Measurements from ENCODE around the gene TOR1A. TPM values are rescaled to one million over a fixed set of nuclear protein-coding genes. Genes with fewer than 3 reads are reported as not detected.
"Not testable (repeated sequence)": the region's sequence is repeated elsewhere in the genome, so short reads cannot be mapped to it uniquely, and the experiment has no call there.

The TOR1A gene
- total RNA-seq, 1 donor from 2014 or later: 11.0 TPM

- no peaks in the 10 kb centered on the region for H3K9me3 ChIP-seq (ENCODE audit: control insufficient read depth in 3 of 3, low read length in 3 of 3)
- no peaks in the 10 kb centered on the region for H3K27me3 ChIP-seq (ENCODE audit: control insufficient read depth in 3 of 3, insufficient read depth in 3 of 3, low read length in 3 of 3)
- H3K4me3 ChIP-seq (ENCODE audit: low read length in 3 of 3): no peak overlapping the region
- H3K27ac ChIP-seq (ENCODE audit: low read depth, low read length): no peak overlapping the region
- H3K4me1 ChIP-seq (ENCODE audit: control insufficient read depth in 3 of 3, insufficient read depth in 3 of 3, low read length in 3 of 3): no peaks in the 10 kb centered on the region
- peaks cover 43 to 54% (median 54%) of the 10 kb centered on the region in 3 donors for H3K36me3 ChIP-seq (ENCODE audit: control insufficient read depth in 3 of 3, insufficient read depth in 3 of 3, low read length in 3 of 3)
- H3K9ac ChIP-seq (ENCODE audit: low read depth in 1 of 3, low read length in 3 of 3): no peak overlapping the region
Observed at GRCh38 chr9:129810116-129810515, 13.8 kb downstream of the TOR1A start.

- no peak overlapping the region for H3K4me3 ChIP-seq (ENCODE audit: low read length in 3 of 3)
- H3K36me3 ChIP-seq (ENCODE audit: control insufficient read depth in 3 of 3, insufficient read depth in 3 of 3, low read length in 3 of 3): peaks cover 38 to 54% (median 47%) of the 10 kb centered on the region in 3 donors
- H3K9ac ChIP-seq (ENCODE audit: low read depth in 1 of 3, low read length in 3 of 3): no peak overlapping the region
- peaks cover 0 to under 1% (median under 1%) of the 10 kb centered on the region in 3 donors for H3K4me1 ChIP-seq (ENCODE audit: control insufficient read depth in 3 of 3, insufficient read depth in 3 of 3, low read length in 3 of 3)
- H3K9me3 ChIP-seq (ENCODE audit: control insufficient read depth in 3 of 3, low read length in 3 of 3): no peaks in the 10 kb centered on the region
- H3K27me3 ChIP-seq (ENCODE audit: control insufficient read depth in 3 of 3, insufficient read depth in 3 of 3, low read length in 3 of 3): no peaks in the 10 kb centered on the region
- no peak overlapping the region for H3K27ac ChIP-seq (ENCODE audit: low read depth, low read length)
Observed at GRCh38 chr9:129809346-129809745, 14.6 kb downstream of the TOR1A start.

GRCh38 chr9:129806061-129806460, 17.9 kb downstream of the TOR1A start:
- Histone ChIP-seq H3K4me3 (ENCODE audit: low read length in 3 of 3) (no peak overlapping the region), H3K27me3 (ENCODE audit: control insufficient read depth in 3 of 3, insufficient read depth in 3 of 3, low read length in 3 of 3) (no peaks in the 10 kb centered on the region), H3K9ac (ENCODE audit: low read depth in 1 of 3, low read length in 3 of 3) (no peak overlapping the region), H3K36me3 (ENCODE audit: control insufficient read depth in 3 of 3, insufficient read depth in 3 of 3, low read length in 3 of 3) (peaks cover 25 to 32% (median 27%) of the 10 kb centered on the region in 3 donors), H3K27ac (ENCODE audit: low read depth, low read length) (no peak overlapping the region), H3K4me1 (ENCODE audit: control insufficient read depth in 3 of 3, insufficient read depth in 3 of 3, low read length in 3 of 3) (peaks cover 9 to 10% (median 10%) of the 10 kb centered on the region in 3 donors), H3K9me3 (ENCODE audit: control insufficient read depth in 3 of 3, low read length in 3 of 3) (no peaks in the 10 kb centered on the region)

- H3K9ac ChIP-seq (ENCODE audit: low read depth in 1 of 3, low read length in 3 of 3): peak overlapping the region; percentile 30 to 83 (median 77)
- peaks cover 9 to 14% (median 11%) of the 10 kb centered on the region in 3 donors for H3K36me3 ChIP-seq (ENCODE audit: control insufficient read depth in 3 of 3, insufficient read depth in 3 of 3, low read length in 3 of 3)
- peak overlapping the region; percentile 83 to 90 (median 83) for H3K4me3 ChIP-seq (ENCODE audit: low read length in 3 of 3)
- H3K27ac ChIP-seq (ENCODE audit: low read depth, low read length): peak overlapping the region; percentile 60
- H3K27me3 ChIP-seq (ENCODE audit: control insufficient read depth in 3 of 3, insufficient read depth in 3 of 3, low read length in 3 of 3): no peaks in the 10 kb centered on the region
- peaks cover 9 to 10% (median 10%) of the 10 kb centered on the region in 3 donors for H3K4me1 ChIP-seq (ENCODE audit: control insufficient read depth in 3 of 3, insufficient read depth in 3 of 3, low read length in 3 of 3)
- H3K9me3 ChIP-seq (ENCODE audit: control insufficient read depth in 3 of 3, low read length in 3 of 3): no peaks in the 10 kb centered on the region
Observed at GRCh38 chr9:129803676-129804060, 20.3 kb downstream of the TOR1A start.

GRCh38 chr9:129802833-129803675, 20.9 kb downstream of the TOR1A start, which contains the start of gene TOR1B:
TOR1B (plus strand) TSS chr9:129803184; CDS start chr9:129803213, 29 bp downstream.
- Histone ChIP-seq H3K4me3 (ENCODE audit: low read length in 3 of 3) (peak within 1 kb of the TSS; percentile 83 to 90 (median 83)), H3K36me3 (ENCODE audit: control insufficient read depth in 3 of 3, insufficient read depth in 3 of 3, low read length in 3 of 3) (peaks cover 9 to 14% (median 11%) of the 10 kb centered on the region in 3 donors), H3K9me3 (ENCODE audit: control insufficient read depth in 3 of 3, low read length in 3 of 3) (no peaks in the 10 kb centered on the region), H3K4me1 (ENCODE audit: control insufficient read depth in 3 of 3, insufficient read depth in 3 of 3, low read length in 3 of 3) (peaks cover 9 to 10% (median 10%) of the 10 kb centered on the region in 3 donors), H3K27me3 (ENCODE audit: control insufficient read depth in 3 of 3, insufficient read depth in 3 of 3, low read length in 3 of 3) (no peaks in the 10 kb centered on the region), H3K27ac (ENCODE audit: low read depth, low read length) (peak within 1 kb of the TSS; percentile 60), H3K9ac (ENCODE audit: low read depth in 1 of 3, low read length in 3 of 3) (peak within 1 kb of the TSS; percentile 76 to 83 (median 77))

- Histone ChIP-seq H3K4me1 (ENCODE audit: control insufficient read depth in 3 of 3, insufficient read depth in 3 of 3, low read length in 3 of 3) (peaks cover 9 to 10% (median 10%) of the 10 kb centered on the region in 3 donors), H3K27ac (ENCODE audit: low read depth, low read length) (no peak overlapping the region), H3K27me3 (ENCODE audit: control insufficient read depth in 3 of 3, insufficient read depth in 3 of 3, low read length in 3 of 3) (no peaks in the 10 kb centered on the region), H3K9me3 (ENCODE audit: control insufficient read depth in 3 of 3, low read length in 3 of 3) (no peaks in the 10 kb centered on the region), H3K4me3 (ENCODE audit: low read length in 3 of 3) (no peak overlapping the region), H3K36me3 (ENCODE audit: control insufficient read depth in 3 of 3, insufficient read depth in 3 of 3, low read length in 3 of 3) (peaks cover 4 to 7% (median 4%) of the 10 kb centered on the region in 3 donors), H3K9ac (ENCODE audit: low read depth in 1 of 3, low read length in 3 of 3) (no peak overlapping the region)
Observed at GRCh38 chr9:129801504-129801903, 22.4 kb downstream of the TOR1A start.

- Histone ChIP-seq H3K9ac (ENCODE audit: low read depth in 1 of 3, low read length in 3 of 3) (no peak overlapping the region), H3K4me1 (ENCODE audit: control insufficient read depth in 3 of 3, insufficient read depth in 3 of 3, low read length in 3 of 3) (peaks cover 5 to 6% (median 6%) of the 10 kb centered on the region in 3 donors), H3K27me3 (ENCODE audit: control insufficient read depth in 3 of 3, insufficient read depth in 3 of 3, low read length in 3 of 3) (peaks cover 0 to 19% (median 14%) of the 10 kb centered on the region in 3 donors)
Observed at GRCh38 chr9:129798973-129799372, 25.0 kb downstream of the TOR1A start.

GRCh38 chr9:129796029-129796428, 27.9 kb downstream of the TOR1A start:
- not testable (repeated sequence) for H3K4me1 ChIP-seq (ENCODE audit: control insufficient read depth in 3 of 3, insufficient read depth in 3 of 3, low read length in 3 of 3); H3K9ac ChIP-seq (ENCODE audit: low read depth in 1 of 3, low read length in 3 of 3); H3K36me3 ChIP-seq (ENCODE audit: control insufficient read depth in 3 of 3, insufficient read depth in 3 of 3, low read length in 3 of 3); H3K9me3 ChIP-seq (ENCODE audit: control insufficient read depth in 3 of 3, low read length in 3 of 3); H3K27ac ChIP-seq (ENCODE audit: low read depth, low read length); H3K4me3 ChIP-seq (ENCODE audit: low read length in 3 of 3)
- peaks cover 0 to 19% (median 14%) of the 10 kb centered on the region in 3 donors for H3K27me3 ChIP-seq (ENCODE audit: control insufficient read depth in 3 of 3, insufficient read depth in 3 of 3, low read length in 3 of 3)

More at GRCh38 chr9:129798973-129799372, 25.0 kb downstream of the TOR1A start:
- H3K36me3 ChIP-seq (ENCODE audit: control insufficient read depth in 3 of 3, insufficient read depth in 3 of 3, low read length in 3 of 3): no peaks in the 10 kb centered on the region
- H3K27ac ChIP-seq (ENCODE audit: low read depth, low read length): no peak overlapping the region
- H3K4me3 ChIP-seq (ENCODE audit: low read length in 3 of 3): no peak overlapping the region
- H3K9me3 ChIP-seq (ENCODE audit: control insufficient read depth in 3 of 3, low read length in 3 of 3): no peaks in the 10 kb centered on the region

- Histone ChIP-seq H3K4me1 (ENCODE audit: control insufficient read depth in 3 of 3, insufficient read depth in 3 of 3, low read length in 3 of 3) (no peaks in the 10 kb centered on the region), H3K9ac (ENCODE audit: low read depth in 1 of 3, low read length in 3 of 3) (no peak overlapping the region), H3K36me3 (ENCODE audit: control insufficient read depth in 3 of 3, insufficient read depth in 3 of 3, low read length in 3 of 3) (no peaks in the 10 kb centered on the region), H3K27ac (ENCODE audit: low read depth, low read length) (no peak overlapping the region), H3K4me3 (ENCODE audit: low read length in 3 of 3) (no peak overlapping the region), H3K27me3 (ENCODE audit: control insufficient read depth in 3 of 3, insufficient read depth in 3 of 3, low read length in 3 of 3) (peaks cover 2 to 19% (median 14%) of the 10 kb centered on the region in 3 donors), H3K9me3 (ENCODE audit: control insufficient read depth in 3 of 3, low read length in 3 of 3) (no peaks in the 10 kb centered on the region)
Observed at GRCh38 chr9:129794549-129794948, 29.4 kb downstream of the TOR1A start.

- Histone ChIP-seq H3K27ac (ENCODE audit: low read depth, low read length) (no peak overlapping the region), H3K4me3 (ENCODE audit: low read length in 3 of 3) (no peak overlapping the region), H3K9me3 (ENCODE audit: control insufficient read depth in 3 of 3, low read length in 3 of 3) (no peaks in the 10 kb centered on the region), H3K27me3 (ENCODE audit: control insufficient read depth in 3 of 3, insufficient read depth in 3 of 3, low read length in 3 of 3) (peaks cover 3 to 16% (median 12%) of the 10 kb centered on the region in 3 donors), H3K36me3 (ENCODE audit: control insufficient read depth in 3 of 3, insufficient read depth in 3 of 3, low read length in 3 of 3) (no peaks in the 10 kb centered on the region), H3K9ac (ENCODE audit: low read depth in 1 of 3, low read length in 3 of 3) (no peak overlapping the region), H3K4me1 (ENCODE audit: control insufficient read depth in 3 of 3, insufficient read depth in 3 of 3, low read length in 3 of 3) (no peaks in the 10 kb centered on the region)
Observed at GRCh38 chr9:129786481-129786880, 37.5 kb downstream of the TOR1A start.
